ENCODE data around the gene ZNF560. TPM values are rescaled to one million over a fixed set of nuclear protein-coding genes. Genes with fewer than 3 reads are reported as not detected.

The ZNF560 gene
- total and polyA plus RNA-seq, 8 donors = 0.14 TPM; not detected in 7

GRCh38 chr19:9500796-9501195 lies 2.4 kb upstream of the ZNF560 start:
- DNase-seq (no peak), FAIRE-seq (no peak), ATAC-seq (no peak)
- Histone ChIP-seq H3K27ac (no peak overlapping the region), H3K36me3 (no peaks in the 10 kb centered on the region), H3K4me1 (no peaks in the 10 kb centered on the region), H3K9me3 (no peaks in the 10 kb centered on the region), H3K4me3 (no peak overlapping the region), H3K27me3 (no peaks in the 10 kb centered on the region)
- WGBS, 2 donors = 53 to 69% methylated on average over 1 of the region's 1 CpG
- intact Hi-C loops (cut with DNase I) = no loop called here
- no peak for TF ChIP-seq CTCF (IDR thresholded peaks at IDR 0.05)

DNA sequence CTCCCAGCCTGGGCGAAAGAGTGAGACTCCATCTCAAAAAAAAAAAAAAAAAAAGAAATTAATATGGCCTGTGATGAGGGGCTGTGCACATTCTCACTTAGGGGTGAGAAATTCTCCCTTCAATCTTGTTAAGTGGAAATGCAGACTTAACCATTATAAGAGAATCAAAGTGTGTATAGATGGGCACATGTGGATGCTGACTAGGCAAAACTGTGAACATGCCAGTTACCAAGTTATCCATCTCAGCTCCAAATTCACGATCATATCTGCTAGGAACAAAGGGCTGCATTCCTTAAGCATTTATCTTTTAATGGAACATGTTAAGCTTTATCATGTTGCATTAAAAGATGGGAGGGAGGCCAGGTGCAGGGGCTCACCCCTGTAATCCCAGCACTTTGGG lies 4.3 kb downstream of the ZNF560 start:
- WGBS, 2 donors = 43 to 63% methylated on average over 2 of the region's 2 CpGs
- DNase-seq (no peak), FAIRE-seq (no peak), ATAC-seq (no peak)
- Histone ChIP-seq H3K27me3 (no peaks in the 10 kb centered on the region), H3K4me1 (no peaks in the 10 kb centered on the region), H3K27ac (no peak overlapping the region), H3K4me3 (no peak overlapping the region), H3K9me3 (no peaks in the 10 kb centered on the region), H3K36me3 (no peaks in the 10 kb centered on the region)
- intact Hi-C loops (cut with DNase I) = no loop called here
- TF ChIP-seq CTCF (IDR thresholded peaks at IDR 0.05) = no peak

GRCh38 chr19:9487016-9487415 lies 11.4 kb downstream of the ZNF560 start:
- no peak for ATAC-seq
- intact Hi-C loops (cut with DNase I) = no loop called here
- Histone ChIP-seq H3K27me3 (no peaks in the 10 kb centered on the region), H3K4me1 (no peaks in the 10 kb centered on the region), H3K27ac (no peak overlapping the region), H3K4me3 (no peak overlapping the region), H3K9me3 (no peaks in the 10 kb centered on the region), H3K36me3 (no peaks in the 10 kb centered on the region)
- 52 to 66% methylated on average over 2 of the region's 2 CpGs for WGBS, 2 donors
- TF ChIP-seq CTCF (IDR thresholded peaks at IDR 0.05) = no peak
- no peak for DNase-seq
- FAIRE-seq = no peak

DNA sequence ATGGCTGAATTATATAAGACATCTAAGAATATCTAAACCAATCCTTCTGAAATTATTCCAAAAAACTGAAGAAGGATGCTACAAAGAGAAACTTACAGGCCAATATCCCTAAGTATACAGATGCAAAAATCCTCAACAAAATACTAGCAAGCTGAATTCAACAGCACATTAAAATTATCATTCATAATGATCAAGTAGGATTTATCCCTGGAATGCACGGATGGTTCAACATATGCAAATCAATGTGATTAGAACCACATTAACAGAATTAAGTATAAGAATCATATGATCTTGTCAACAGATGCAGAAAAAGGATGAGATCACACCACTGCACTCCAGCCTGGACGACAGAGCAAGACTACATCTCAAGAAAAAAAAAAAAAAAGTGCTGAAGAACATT lies 13.3 kb downstream of the ZNF560 start:
- FAIRE-seq = no peak
- Histone ChIP-seq H3K27me3 (no peaks in the 10 kb centered on the region), H3K4me3 (no peak overlapping the region), H3K27ac (no peak overlapping the region), H3K9me3 (no peaks in the 10 kb centered on the region), H3K36me3 (no peaks in the 10 kb centered on the region), H3K4me1 (no peaks in the 10 kb centered on the region)
- TF ChIP-seq CTCF (IDR thresholded peaks at IDR 0.05) = no peak
- DNase-seq = no peak
- 61 to 68% methylated on average over 2 of the region's 2 CpGs for WGBS, 2 donors
- ATAC-seq = no peak
- intact Hi-C loops (cut with DNase I) = no loop called here

DNA sequence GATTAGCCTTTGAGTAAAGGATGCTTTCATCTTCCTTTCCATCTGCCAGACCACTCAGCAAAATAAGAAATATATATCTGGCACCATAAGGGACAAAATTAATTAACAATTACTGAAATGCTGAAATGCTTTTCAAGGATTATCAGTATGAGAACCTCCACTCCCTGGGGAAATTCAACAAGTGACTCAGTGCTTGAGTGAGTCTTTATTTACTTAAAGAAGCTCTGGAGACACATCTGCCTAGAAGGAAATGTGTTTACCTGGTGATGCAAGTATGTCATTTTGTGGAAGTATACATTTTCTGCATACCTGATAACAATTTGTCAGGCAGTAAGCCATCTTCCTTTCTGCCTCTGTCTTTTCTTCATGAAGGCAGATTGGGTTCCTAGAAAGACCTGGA lies 23.4 kb downstream of the ZNF560 start:
- Histone ChIP-seq H3K4me1 (no peaks in the 10 kb centered on the region), H3K9me3 (no peaks in the 10 kb centered on the region), H3K27ac (no peak overlapping the region), H3K36me3 (no peaks in the 10 kb centered on the region), H3K27me3 (no peaks in the 10 kb centered on the region), H3K4me3 (no peak overlapping the region)
- no peak for ATAC-seq
- intact Hi-C loops (cut with DNase I) = no loop called here
- TF ChIP-seq CTCF (IDR thresholded peaks at IDR 0.05) = no peak
- no peak for FAIRE-seq
- DNase-seq = no peak
